ENCODE measurements around the gene SDF2L1.

SDF2L1 gene

GRCh38 chr22:21622011-21622918 is 19.8 kb upstream of the SDF2L1 start:
- no peak for DNase-seq

- DNase-seq: no peak
These were observed 19.0 kb upstream of the SDF2L1 start for GRCh38 chr22:21622919-21623647.

- DNase-seq: no peak
These were observed 18.5 kb upstream of the SDF2L1 start for GRCh38 chr22:21623648-21623970.

- no peak for DNase-seq
These were observed 17.8 kb upstream of the SDF2L1 start for GRCh38 chr22:21624120-21624879.

- DNase-seq: no peak
These were observed 17.0 kb upstream of the SDF2L1 start for GRCh38 chr22:21624880-21625791.

GRCh38 chr22:21626073-21626734 is 15.9 kb upstream of the SDF2L1 start:
- DNase-seq: no peak

- DNase-seq: no peak
These were observed 15.2 kb upstream of the SDF2L1 start for GRCh38 chr22:21626735-21627469.

GRCh38 chr22:21628386-21629254 is 13.5 kb upstream of the SDF2L1 start:
- peak; percentile 18 for DNase-seq

- peak; percentile 56 for DNase-seq
These were observed 12.6 kb upstream of the SDF2L1 start, which contains the start of gene YDJC for GRCh38 chr22:21629255-21630149. Gene YDJC (minus strand): TSS chr22:21630022. CDS start chr22:21630014, 8 bp downstream.

GRCh38 chr22:21631025-21631424 is 11.1 kb upstream of the SDF2L1 start:
- no peak for DNase-seq

GRCh38 chr22:21632237-21632895 is 9.7 kb upstream of the SDF2L1 start, which contains the start of gene CCDC116:
Gene CCDC116 (plus strand): TSS chr22:21632760. CDS start chr22:21633182, 422 bp downstream.
- no peak for DNase-seq

GRCh38 chr22:21632931-21633330 is 9.2 kb upstream of the SDF2L1 start:
- no peak for DNase-seq

- no peak for DNase-seq
These were observed 8.6 kb upstream of the SDF2L1 start for GRCh38 chr22:21633481-21633880.

GRCh38 chr22:21634081-21634480 is 8.0 kb upstream of the SDF2L1 start:
- DNase-seq: no peak

- DNase-seq: no peak
These were observed 7.3 kb upstream of the SDF2L1 start for GRCh38 chr22:21634844-21635243.

GRCh38 chr22:21635771-21636510 is 6.2 kb upstream of the SDF2L1 start:
- no peak for DNase-seq

GRCh38 chr22:21636629-21637218 is 5.4 kb upstream of the SDF2L1 start:
- DNase-seq: no peak
